ENCODE data around the gene RAN.
"Not testable (repeated sequence)": the region's sequence is repeated elsewhere in the genome, so short reads cannot be mapped to it uniquely, and the experiment has no call there.

Gene RAN

GRCh38 chr12:130849561-130850417, 22.1 kb upstream of the RAN start:
- DNase-seq (ENCODE audit: low spot score), result no peak

- DNase-seq (ENCODE audit: low spot score), result no peak
Measured at GRCh38 chr12:130850418-130851021, 21.3 kb upstream of the RAN start.

GRCh38 chr12:130856088-130856487, 15.8 kb upstream of the RAN start:
- no peak for DNase-seq (ENCODE audit: low spot score)

GRCh38 chr12:130858084-130858483, 13.8 kb upstream of the RAN start:
- DNase-seq (ENCODE audit: low spot score), result no peak

- DNase-seq (ENCODE audit: low spot score), result no peak
Measured at GRCh38 chr12:130859161-130859560, 12.7 kb upstream of the RAN start.

GRCh38 chr12:130860311-130860710, 11.6 kb upstream of the RAN start:
- DNase-seq (ENCODE audit: low spot score), result no peak

GRCh38 chr12:130862161-130862560, 9.7 kb upstream of the RAN start:
- DNase-seq (ENCODE audit: low spot score), result no peak

GRCh38 chr12:130862771-130863170, 9.1 kb upstream of the RAN start:
- not testable (repeated sequence) for DNase-seq (ENCODE audit: low spot score)

- no peak for DNase-seq (ENCODE audit: low spot score)
Measured at GRCh38 chr12:130863298-130863697, 8.6 kb upstream of the RAN start.

- DNase-seq (ENCODE audit: low spot score), result no peak
Measured at GRCh38 chr12:130868412-130868811, 3.5 kb upstream of the RAN start.

- peak; percentile 97 for DNase-seq (ENCODE audit: low spot score)
Measured at GRCh38 chr12:130870442-130871285, 1.2 kb upstream of the RAN start.

GRCh38 chr12:130872179-130873096, 572 bp downstream of the RAN start:
- DNase-seq (ENCODE audit: low spot score), result no peak

GRCh38 chr12:130873106-130873795, 1.4 kb downstream of the RAN start:
- peak; percentile 53 for DNase-seq (ENCODE audit: low spot score)

- DNase-seq (ENCODE audit: low spot score), result peak; percentile 49
Measured at GRCh38 chr12:130873825-130874224, 2.0 kb downstream of the RAN start.

GRCh38 chr12:130874696-130875095, 2.8 kb downstream of the RAN start:
- DNase-seq (ENCODE audit: low spot score), result no peak

GRCh38 chr12:130875193-130875592, 3.3 kb downstream of the RAN start:
- no peak for DNase-seq (ENCODE audit: low spot score)

GRCh38 chr12:130875708-130876107, 3.8 kb downstream of the RAN start:
- not testable (repeated sequence) for DNase-seq (ENCODE audit: low spot score)

GRCh38 chr12:130876297-130876696, 4.4 kb downstream of the RAN start:
- DNase-seq (ENCODE audit: low spot score), result no peak

GRCh38 chr12:130876758-130877157, 4.9 kb downstream of the RAN start:
- no peak for DNase-seq (ENCODE audit: low spot score)

- DNase-seq (ENCODE audit: low spot score), result no peak
Measured at GRCh38 chr12:130877333-130877732, 5.5 kb downstream of the RAN start.

Data from RKO (cell line).